ENCODE data around the gene MICU1. TPM values are rescaled to one million over a fixed set of nuclear protein-coding genes. Genes with fewer than 3 reads are reported as not detected.

MICU1 gene
- total and polyA plus RNA-seq, 2 of the 13 experiments (the other 11 are each of a cell fraction or from before 2014, with no cell fraction given): 32.5 to 56.1 TPM

DNA sequence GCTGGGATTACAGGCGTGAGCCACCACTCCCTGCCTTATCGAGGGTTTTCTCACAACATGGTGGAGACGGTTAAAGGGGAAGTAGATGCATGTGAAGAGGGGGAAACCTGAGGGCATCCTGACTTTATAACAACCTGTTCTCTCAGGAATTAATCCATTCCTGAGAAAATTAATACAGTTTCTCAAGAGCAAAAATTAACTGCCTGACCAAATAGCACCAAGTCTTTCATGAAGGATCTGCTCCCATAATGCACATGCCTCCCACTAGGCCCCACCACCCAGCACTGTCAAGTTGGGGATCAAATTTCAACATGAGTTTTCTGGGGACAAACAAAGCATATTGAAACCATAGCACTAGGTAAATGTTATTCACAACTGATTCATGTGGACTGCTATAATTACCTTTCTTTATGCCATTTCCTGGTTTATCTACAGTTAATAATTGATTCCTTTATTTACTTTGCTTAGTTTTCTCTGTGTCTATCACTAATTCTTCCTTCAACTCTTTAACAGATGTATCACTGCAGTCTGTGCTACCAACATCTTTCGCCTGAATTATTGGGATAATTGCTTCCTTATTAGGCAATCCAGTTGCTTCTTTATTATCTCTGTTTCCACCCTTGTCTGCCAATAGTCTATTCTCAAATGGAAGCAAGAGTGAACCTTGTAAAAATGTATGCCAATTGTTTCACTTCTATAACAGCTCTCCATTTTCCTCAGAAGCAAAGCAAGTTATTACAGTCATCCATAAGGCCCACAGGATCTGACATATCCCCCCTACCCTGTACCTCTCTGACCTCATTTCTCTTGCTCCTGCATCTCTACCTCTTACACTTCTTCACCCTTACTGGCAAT is 12.9 kb upstream of the MICU1 start (continued):
- TF ChIP-seq, protein P1, sequence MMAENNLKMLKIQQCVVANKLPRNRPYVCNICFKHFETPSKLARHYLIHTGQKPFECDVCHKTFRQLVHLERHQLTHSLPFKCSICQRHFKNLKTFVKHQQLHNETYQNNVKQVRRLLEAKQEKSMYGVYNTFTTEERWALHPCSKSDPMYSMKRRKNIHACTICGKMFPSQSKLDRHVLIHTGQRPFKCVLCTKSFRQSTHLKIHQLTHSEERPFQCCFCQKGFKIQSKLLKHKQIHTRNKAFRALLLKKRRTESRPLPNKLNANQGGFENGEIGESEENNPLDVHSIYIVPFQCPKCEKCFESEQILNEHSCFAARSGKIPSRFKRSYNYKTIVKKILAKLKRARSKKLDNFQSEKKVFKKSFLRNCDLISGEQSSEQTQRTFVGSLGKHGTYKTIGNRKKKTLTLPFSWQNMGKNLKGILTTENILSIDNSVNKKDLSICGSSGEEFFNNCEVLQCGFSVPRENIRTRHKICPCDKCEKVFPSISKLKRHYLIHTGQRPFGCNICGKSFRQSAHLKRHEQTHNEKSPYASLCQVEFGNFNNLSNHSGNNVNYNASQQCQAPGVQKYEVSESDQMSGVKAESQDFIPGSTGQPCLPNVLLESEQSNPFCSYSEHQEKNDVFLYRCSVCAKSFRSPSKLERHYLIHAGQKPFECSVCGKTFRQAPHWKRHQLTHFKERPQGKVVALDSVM (CRISPR knock-in tag; IDR thresholded peaks at IDR 0.05): no peak
- TF ChIP-seq, protein P2, sequence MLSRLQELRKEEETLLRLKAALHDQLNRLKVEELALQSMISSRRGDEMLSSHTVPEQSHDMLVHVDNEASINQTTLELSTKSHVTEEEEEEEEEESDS (CRISPR knock-in tag; IDR thresholded peaks at IDR 0.05; ENCODE audit: borderline replicate concordance): no peak
- TF ChIP-seq, protein P3, sequence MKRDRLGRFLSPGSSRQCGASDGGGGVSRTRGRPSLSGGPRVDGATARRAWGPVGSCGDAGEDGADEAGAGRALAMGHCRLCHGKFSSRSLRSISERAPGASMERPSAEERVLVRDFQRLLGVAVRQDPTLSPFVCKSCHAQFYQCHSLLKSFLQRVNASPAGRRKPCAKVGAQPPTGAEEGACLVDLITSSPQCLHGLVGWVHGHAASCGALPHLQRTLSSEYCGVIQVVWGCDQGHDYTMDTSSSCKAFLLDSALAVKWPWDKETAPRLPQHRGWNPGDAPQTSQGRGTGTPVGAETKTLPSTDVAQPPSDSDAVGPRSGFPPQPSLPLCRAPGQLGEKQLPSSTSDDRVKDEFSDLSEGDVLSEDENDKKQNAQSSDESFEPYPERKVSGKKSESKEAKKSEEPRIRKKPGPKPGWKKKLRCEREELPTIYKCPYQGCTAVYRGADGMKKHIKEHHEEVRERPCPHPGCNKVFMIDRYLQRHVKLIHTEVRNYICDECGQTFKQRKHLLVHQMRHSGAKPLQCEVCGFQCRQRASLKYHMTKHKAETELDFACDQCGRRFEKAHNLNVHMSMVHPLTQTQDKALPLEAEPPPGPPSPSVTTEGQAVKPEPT (CRISPR knock-in tag; IDR thresholded peaks at IDR 0.05; ENCODE audit: low read depth): no peak
- TF ChIP-seq SIX1 (CRISPR knock-in tag; IDR thresholded peaks at IDR 0.05; ENCODE audit: borderline replicate concordance) (peak; percentile 95; the same call in 1 of the 2 replicates), GABPA (IDR thresholded peaks at IDR 0.05; ENCODE audit: low read depth, low read length) (no peak), GABPA (CRISPR knock-in tag; IDR thresholded peaks at IDR 0.05; ENCODE audit: low read depth) (no peak), ZNF709 (CRISPR knock-in tag; IDR thresholded peaks at IDR 0.05) (no peak), GATAD1 (CRISPR knock-in tag; IDR thresholded peaks at IDR 0.05) (no peak), ONECUT2 (CRISPR knock-in tag; IDR thresholded peaks at IDR 0.05) (no peak), SIX4 (CRISPR knock-in tag; IDR thresholded peaks at IDR 0.05) (peak; percentile 93), ZNF839 (CRISPR knock-in tag; IDR thresholded peaks at IDR 0.05; ENCODE audit: borderline replicate concordance) (no peak), SCMH1 (CRISPR knock-in tag; IDR thresholded peaks at IDR 0.05; ENCODE audit: borderline replicate concordance) (no peak), ZNF260 (CRISPR knock-in tag; IDR thresholded peaks at IDR 0.05; ENCODE audit: borderline replicate concordance, low read depth) (no peak), YEATS4 (CRISPR knock-in tag; IDR thresholded peaks at IDR 0.05; ENCODE audit: borderline replicate concordance) (no peak), SRY (CRISPR knock-in tag; IDR thresholded peaks at IDR 0.05) (no peak), TEAD2 (CRISPR knock-in tag; IDR thresholded peaks at IDR 0.05) (no peak), ZNF296 (CRISPR knock-in tag; conservative IDR thresholded peaks at IDR 0.05) (no peak), FOXO1 (CRISPR knock-in tag; IDR thresholded peaks at IDR 0.05) (no peak), ZNF883 (CRISPR knock-in tag; IDR thresholded peaks at IDR 0.05; ENCODE audit: not compliant biosample characterization) (no peak), CEBPB (IDR thresholded peaks at IDR 0.05; ENCODE audit: borderline replicate concordance, low read depth, low read length) (no peak), ZFP82 (CRISPR knock-in tag; IDR thresholded peaks at IDR 0.05; ENCODE audit: borderline replicate concordance) (no peak), RXRB (CRISPR knock-in tag; IDR thresholded peaks at IDR 0.05; ENCODE audit: borderline replicate concordance) (peak; percentile 34; the same call in 1 of the 2 replicates)
- TF ChIP-seq, protein P4, sequence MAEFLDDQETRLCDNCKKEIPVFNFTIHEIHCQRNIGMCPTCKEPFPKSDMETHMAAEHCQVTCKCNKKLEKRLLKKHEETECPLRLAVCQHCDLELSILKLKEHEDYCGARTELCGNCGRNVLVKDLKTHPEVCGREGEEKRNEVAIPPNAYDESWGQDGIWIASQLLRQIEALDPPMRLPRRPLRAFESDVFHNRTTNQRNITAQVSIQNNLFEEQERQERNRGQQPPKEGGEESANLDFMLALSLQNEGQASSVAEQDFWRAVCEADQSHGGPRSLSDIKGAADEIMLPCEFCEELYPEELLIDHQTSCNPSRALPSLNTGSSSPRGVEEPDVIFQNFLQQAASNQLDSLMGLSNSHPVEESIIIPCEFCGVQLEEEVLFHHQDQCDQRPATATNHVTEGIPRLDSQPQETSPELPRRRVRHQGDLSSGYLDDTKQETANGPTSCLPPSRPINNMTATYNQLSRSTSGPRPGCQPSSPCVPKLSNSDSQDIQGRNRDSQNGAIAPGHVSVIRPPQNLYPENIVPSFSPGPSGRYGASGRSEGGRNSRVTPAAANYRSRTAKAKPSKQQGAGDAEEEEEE (CRISPR knock-in tag; IDR thresholded peaks at IDR 0.05; ENCODE audit: borderline replicate concordance): no peak

All from HepG2 (cell line).